Caki2 (cell line): ENCODE measurements around the gene SDR39U1. TPM values are rescaled to one million over a fixed set of nuclear protein-coding genes. Genes with fewer than 3 reads are reported as not detected.

ENCODE experiments used
- DNase-seq: peaks from one replicate; pipeline ENCODE4 v3.0.0-alpha.2; 2015; ENCODE audit warnings: low read depth
- in situ Hi-C: cut with HindIII; loops from 2 replicates; pipeline ENCODE4 v1.10.0; 2016; ENCODE audit warnings: low sequenced_read_pairs, low pct_unique_long_range_greater_than_20kb, mixed read lengths
- total RNA-seq: library from RNA; depleted of rRNA; stranded (reverse); fragments of >200 nt; shearing (Covaris generic); gene quantifications from 2 replicates; pipeline ENCODE4 v1.2.3, GENCODE V29; 2014; ENCODE audit warnings: low replicate concordance

The SDR39U1 gene
- total RNA-seq, 1 experiment from 2014 or later: 31.0 TPM

DNA sequence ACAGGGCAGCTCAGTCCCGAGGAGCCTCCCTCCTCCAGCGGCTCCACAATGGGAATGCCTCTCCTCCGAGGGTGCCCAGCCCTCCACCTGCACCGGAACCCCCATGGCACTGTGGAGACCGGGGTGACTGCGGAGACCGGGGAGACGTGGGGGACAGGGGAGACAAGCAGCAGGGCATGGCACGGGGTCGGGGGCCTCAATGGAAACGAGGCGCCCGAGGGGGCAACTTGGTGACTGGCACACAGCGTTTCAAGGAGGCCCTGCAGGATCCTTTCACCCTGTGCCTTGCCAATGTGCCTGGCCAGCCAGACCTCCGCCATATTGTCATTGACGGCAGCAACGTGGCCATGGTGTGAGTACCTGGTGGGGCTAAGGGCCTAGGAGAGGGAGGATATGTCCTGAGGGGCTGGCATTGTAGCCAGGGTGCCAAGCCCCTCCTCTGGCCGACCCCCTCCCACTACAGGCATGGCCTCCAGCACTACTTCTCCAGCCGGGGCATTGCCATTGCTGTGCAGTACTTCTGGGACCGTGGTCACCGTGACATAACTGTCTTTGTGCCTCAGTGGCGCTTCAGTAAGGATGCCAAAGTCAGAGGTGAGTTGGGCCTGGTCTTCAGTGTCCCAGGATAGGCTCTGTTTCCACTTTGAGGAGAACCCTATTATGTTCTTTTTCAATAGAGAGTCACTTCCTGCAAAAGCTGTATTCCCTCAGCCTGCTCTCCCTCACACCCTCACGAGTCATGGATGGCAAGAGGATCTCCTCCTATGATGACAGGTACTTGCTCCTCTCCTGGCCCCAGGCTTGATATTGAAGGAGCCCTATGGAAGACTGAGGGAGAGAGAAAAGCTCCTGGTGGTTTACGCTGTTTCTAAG, 10.1 kb downstream of the SDR39U1 start:
- DNase-seq: no peak
- in situ Hi-C loops: loop anchor here (10.0 kb wide), 1 partner anchor 98 kb away; the partner anchor contains the start of genes ADCY4 and RIPK3

DNA sequence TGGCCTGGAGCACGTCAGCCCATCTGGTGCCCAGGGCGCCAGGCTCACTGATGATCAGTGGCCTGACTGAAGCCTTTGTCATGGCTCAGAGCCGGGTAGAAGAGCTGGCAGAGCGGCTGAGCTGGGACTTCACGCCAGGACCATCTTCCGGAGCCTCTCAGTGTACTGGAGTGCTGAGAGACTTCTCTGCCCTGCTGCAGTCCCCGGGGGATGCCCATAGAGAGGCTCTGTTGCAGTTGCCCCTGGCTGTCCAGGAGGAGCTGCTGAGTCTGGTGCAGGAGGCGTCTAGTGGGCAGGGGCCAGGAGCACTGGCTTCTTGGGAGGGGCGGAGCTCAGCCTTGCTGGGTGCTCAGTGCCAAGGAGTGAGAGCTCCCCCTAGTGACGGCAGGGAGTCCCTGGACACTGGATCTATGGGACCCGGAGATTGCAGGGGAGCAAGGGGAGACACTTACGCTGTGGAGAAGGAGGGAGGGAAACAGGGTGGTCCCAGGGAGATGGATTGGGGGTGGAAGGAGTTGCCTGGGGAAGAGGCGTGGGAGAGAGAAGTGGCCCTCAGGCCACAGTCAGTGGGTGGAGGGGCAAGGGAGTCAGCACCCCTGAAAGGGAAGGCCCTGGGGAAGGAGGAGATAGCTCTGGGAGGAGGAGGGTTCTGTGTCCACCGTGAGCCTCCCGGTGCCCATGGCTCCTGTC, 10.9 kb downstream of the SDR39U1 start:
- peak; percentile 66 for DNase-seq
- in situ Hi-C loops: loop anchor here (10.0 kb wide), 1 partner anchor 97 kb away; the partner anchor contains the start of genes ADCY4 and RIPK3

DNA sequence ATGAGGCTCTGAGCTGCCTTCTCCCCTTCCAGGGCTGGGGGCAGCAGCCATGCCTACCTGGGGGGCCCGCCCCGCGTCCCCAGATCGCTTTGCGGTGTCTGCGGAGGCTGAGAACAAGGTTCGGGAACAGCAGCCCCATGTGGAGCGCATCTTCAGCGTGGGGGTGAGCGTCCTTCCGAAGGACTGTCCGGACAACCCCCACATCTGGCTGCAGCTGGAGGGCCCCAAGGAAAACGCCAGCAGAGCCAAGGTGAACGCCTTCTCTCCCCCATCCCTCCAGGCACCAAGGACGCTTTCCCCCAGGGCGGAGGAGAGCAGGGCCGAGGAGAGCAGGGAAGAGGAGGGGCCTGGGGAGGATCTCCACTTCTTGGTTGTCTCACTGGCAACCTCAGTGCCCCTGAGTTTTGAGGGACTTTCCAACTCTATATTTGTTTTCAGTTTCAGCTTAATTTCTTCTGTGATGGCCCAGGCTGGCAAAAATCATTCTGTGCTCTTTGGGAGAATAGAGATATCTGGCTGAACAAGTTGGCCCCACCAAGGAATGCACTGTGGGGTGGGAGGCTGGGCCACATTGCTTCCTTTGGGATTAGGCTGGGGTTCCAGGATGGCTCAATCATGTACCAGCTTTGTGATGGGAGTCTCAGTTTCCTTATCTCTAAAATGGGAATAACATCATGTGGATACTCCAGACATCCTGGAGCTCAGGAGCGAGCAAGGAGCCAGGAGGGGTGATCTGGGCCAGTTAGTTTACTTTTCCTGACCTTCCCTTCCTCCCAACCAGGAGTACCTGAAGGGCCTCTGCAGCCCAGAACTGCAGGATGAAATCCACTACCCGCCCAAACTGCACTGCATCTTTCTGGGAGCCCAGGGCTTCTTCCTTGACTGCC, 11.7 kb downstream of the SDR39U1 start:
- in situ Hi-C loops: loop anchor here (10.0 kb wide), 1 partner anchor 96 kb away; the partner anchor contains the start of genes ADCY4 and RIPK3
- DNase-seq: peak; percentile 51

DNA sequence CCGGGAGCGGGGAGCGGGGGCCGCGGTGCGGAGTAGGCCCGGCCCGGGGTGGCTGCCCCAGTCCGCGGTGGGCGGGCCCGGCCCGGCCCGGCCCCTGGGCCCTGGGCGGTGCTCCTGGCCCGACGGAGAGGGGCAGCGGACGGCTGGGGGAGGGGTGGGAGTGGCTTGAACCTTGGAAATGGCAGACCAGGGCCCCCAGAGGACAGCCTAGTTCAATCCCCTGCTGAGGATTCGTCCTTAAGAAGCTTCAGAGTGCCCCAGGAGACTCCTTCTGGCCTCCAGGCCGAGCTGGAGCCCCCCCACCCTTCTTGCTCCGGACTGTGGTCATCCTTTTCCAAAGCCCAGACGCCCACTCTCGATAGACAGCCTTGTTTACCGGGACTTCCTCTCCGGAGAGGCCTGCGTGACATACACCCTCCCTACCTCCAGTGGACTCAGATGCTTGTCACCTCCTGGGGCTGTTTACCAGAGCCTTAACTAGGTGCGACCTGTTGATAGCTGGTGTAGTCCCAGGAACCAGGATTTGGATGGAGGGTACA, 12.4 kb downstream of the SDR39U1 start:
- DNase-seq: peak; percentile 77
- in situ Hi-C loops: loop anchor here (10.0 kb wide), 1 partner anchor 95 kb away; the partner anchor contains the start of genes ADCY4 and RIPK3

DNA sequence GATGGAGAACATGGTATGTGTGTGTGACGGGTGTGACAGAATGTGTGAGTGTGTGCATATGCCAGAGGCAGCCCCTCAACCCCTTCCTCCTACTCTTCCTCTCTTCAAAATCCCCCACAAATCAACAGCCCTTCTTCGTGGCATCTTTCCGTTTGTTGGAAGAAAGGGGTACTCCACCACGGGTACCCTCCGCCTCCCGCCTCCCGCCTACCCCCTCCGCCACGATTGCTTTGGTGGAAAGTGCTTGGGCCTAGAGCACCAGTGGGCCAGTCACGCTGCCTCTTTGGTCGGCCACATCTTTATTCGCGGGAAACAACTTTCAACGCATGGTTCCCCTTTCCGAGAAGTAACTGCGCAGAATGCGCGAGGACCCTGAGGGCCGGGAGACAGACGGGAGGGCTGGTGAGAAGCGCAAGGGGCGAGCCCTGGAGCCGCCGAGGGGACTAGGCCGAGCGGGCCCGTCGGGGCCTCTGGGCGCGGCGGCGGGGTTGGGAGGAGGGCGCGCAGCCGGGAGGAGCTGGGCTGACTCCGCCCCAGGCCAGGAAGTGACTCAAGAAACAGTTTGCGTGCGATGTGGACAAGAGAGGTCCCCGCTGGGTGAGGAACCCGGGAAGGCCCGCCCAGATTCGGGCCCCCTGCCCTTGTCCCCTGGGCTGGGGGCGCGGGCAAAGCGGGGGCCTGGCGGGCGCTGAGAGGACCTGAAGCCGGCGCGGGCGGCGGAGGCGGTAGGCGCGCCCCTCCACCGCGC, 13.0 kb downstream of the SDR39U1 start, which contains the start of the genes CBLN3 and KHNYN:
CBLN3 (minus strand) TSS at position 274 of the 748 bp plus-strand sequence. CDS start 614 bp downstream, outside the sequence.
KHNYN (plus strand) TSS at position 560 of the 748 bp plus-strand sequence. CDS start 777 bp downstream, outside the sequence.
- DNase-seq: peak; percentile 82
- in situ Hi-C loops: loop anchor here (10.0 kb wide), 1 partner anchor 95 kb away; the partner anchor contains the start of genes ADCY4 and RIPK3

DNA sequence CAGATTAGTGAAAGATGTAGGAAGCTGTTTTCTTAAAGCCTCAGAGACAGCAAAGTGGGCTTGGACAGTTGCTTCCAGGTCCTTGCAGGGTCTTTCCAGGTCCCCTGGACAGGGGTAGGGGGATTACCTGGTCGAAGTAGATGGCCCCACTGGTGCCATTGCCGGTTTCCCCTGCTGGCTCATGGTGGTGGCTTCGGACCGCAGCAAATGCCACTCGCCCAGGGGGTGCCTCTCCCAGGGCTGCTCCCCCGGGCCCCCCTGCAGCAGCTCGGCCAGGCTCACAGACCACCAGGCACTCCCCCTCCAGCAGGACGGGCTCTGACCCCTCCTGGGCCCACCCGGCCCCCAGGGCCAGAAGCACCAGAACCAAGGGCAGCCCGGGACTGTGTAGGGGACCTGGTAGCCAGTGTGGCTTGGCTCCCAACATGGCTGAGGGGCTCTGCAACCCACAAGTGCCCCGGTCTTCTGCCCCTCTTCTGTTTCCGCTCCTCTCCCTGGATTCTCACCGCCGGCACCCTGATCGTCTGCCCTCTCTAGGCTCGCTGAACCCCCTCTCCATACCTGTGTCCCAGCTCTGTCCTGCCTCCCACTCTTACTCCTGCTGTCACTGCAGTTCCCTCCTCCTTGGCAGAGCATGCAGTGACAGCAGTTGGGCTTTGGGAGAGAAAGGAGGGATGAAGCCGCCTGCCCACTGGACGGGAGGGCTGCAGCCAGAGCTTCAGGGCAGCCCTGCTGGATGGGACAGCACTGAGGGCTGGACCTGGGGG, 13.8 kb downstream of the SDR39U1 start:
- in situ Hi-C loops: no loop called here
- DNase-seq: no peak

DNA sequence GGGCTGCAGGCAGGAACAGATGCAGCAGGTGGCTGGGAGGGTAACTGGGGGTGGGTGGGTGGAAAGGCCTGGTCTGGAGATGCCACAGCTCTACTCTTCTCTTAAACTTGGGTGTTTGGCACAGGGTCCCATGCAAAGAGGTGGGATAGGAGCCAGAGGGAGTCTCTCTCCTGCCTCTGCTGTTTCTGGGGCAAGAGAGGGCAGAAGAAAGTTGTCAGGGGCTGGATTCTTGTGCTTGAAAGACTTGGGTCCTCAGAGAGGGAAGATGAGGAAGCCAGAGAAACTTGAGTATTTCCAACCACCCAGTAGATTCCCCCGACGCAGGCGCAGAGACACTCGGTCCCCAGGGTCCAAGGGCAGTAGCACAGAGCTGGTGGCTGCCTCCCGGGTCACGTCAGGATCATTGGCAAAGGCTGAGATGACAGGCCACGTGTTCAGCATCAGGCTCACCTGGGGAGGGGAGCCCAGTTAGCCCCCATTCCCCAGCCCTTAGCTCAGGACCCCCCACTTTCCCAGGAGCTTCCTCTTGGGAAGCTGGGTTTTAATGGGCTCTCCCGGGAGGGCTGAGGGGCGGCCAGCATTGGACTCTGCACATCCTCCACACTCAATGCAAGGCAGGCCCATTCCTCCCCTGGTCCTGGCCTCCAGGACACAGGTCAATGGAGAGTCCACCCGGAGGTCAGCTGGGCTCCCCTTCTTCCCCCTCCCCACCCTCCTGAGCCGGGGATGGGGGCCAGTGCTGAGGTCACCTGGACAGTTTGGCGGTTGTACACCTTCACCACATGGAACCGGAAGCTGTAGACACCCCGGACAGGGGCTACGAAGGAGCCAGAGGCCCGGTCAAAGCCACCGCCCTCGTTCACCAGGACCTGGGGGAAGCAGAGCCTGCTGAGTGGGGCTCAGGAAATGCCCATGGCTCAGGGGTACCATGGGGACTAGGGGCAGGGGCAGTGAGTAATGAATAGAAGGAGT, 14.8 kb downstream of the SDR39U1 start:
- DNase-seq: no peak
- in situ Hi-C loops: no loop called here

DNA sequence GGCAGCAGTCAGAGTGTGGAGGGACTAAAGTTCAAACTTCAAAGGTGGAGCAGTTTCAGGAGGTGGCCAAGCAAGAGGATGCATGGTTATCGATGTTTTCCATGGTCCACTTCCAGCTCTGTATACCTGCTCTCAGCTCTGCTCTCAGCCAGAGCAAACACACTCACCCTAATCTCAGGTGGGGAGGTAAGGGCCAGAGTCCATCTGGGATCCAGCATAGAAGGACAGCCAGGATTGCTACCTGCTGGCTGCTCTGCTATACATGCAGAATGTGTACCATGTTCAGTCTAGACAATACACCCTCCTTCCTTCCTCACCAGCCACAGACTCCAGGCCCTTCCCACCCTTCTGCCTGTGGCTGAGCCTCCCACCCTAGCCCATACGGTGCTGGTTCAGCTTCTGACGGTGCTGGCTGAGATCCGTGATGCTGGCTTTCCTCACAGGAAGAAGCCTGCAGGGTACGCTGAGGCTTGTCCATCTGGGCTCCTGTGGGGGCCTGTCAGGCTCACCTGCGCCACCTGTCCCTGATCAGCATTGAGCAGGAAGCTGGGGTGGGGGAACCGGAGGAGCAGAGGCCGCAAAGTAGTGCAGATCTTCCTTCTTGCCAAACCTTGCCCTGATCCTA, 15.6 kb downstream of the SDR39U1 start:
- in situ Hi-C loops: no loop called here
- DNase-seq: no peak

DNA sequence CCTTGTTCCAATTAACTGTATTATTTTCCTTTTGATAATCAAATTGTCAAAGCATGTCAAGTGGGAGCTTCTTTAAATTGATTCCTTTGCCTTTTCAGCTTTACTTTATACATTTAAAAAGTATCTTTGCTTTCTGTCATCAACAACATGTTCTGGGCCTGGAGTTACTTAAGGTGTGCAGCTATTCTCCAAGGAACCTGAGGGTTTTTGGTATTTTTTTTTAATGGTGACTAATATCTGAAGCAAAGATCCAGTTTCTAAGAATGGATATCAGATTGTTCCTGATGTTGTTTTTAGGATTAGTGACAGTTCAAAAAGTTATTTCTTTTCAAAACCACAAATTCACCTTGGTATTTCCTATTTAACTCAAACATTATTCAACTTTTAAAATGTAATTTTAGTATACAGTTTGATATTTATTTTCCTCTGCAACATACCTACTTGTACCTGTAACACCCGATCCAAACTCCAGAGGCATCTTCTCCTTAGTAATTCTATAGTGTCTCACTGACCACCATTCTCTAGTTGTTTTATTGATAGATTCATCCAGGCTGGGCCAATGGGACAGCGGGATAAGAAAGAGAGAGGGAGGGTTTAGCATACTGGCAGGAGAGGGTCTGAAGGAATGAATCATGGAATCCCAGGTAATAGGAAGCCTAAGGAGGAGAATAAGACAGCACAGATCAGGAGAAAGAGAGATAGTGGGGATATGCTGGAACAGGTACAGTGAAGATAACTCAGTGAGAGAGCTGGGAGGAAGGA, 16.2 kb downstream of the SDR39U1 start:
- in situ Hi-C loops: no loop called here
- DNase-seq: no peak

DNA sequence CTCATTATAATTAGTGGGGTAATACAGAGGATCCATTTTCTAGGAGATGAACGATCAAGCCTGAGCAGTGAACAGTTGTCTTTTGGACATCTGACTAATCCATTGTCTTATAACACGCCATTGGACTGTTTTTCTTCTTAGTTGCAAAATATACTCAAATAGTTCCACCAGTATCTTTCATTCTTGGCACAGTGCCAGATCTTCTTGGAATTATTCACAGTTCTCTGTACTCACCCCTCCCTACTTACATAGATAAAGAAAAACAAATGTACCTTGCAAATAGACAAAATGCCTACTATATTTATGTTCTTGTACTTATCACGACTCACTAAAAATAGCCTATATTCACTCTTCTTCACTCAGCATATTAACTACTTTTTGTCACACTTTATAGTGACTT, 16.9 kb downstream of the SDR39U1 start:
- no peak for DNase-seq
- in situ Hi-C loops: no loop called here

DNA sequence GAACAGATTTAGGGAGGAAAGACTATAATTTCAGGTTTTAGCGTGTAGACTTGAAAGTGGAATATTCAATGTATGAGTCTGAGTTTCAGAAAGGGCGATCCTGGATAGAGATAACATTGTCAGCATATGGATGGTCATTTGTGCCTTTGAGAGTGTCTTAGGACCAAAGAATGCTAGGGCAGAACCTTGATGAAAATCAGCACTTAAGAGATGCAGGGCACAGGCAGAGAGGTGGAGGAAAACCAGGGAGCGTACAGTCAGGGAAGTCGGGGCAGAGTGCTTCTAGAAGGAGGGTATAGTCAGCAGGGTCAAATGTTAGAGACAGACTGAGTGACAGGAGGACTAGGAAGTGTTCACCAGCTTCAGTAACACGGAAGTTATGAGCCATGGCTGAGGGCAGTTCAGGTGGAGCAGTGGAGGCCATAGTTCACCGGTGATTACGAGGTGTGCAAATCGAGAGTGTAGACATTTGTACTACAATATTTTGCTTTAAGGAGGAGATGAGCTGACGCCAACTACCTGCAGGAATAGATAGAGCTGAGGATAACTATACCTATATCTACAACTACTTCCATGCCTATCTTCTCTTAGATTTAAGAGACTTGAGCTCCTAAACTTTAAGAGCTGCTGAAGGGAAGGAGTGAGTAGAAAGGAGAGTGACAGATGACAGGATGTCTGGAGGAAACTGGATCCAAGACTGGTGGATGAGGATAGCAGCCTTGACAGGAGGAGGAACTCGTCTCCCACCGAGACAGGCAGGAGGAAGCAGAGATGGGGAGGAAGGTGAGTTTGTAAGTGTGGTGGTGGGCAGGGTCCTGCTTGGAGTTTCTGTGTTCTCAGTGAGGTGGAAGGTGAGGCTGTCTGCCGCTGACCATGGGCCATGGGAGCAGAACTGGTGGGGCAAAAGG, 19.6 kb downstream of the SDR39U1 start:
- no peak for DNase-seq
- in situ Hi-C loops: no loop called here

DNA sequence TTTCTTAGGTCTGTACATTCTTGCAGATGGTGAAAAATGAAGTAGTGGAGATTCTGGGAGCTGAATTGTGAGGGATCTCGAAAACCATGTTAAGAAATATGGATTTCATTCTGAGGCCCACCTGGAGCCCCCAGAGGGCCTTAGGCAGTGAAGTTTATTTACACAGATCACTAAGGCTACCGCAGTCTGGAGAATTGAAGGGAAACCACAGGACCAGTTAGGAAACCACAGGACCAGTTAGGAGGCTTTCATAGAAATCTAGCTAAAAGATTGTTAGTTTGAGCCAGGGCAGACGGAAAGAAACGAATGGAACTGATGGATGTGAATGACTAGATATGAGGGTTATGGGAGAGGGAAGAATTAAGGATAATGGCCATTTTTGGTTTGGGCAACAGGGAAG, 20.3 kb downstream of the SDR39U1 start:
- in situ Hi-C loops: no loop called here

DNA sequence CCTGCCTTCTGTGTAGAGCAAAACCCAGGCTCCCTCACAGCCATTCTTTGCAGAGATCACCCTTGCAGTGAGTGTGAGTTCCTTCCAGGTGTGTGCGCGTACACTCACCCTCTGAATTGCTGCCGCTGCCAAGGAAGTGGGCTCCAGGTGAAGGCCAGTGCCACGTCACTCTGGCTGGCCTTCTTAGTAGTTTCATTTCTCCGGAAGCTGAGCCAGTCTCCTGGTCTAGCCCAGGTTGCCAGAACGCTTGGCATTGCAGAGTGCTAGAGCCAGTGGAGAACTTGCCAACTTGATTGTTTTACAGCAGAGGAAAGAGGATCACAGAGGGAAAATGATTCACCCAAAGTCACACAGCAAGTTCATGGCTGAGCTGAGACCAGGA, 24.1 kb downstream of the SDR39U1 start:
- no peak for DNase-seq
- in situ Hi-C loops: no loop called here

More for the DNA sequence above, 20.3 kb downstream of the SDR39U1 start:
- DNase-seq: no peak
